HepG2 (cell line): ENCODE results near the gene NKX1-2. TPM values are rescaled to one million over a fixed set of nuclear protein-coding genes. Genes with fewer than 3 reads are reported as not detected.
A peak's percentile ranks its signal among the peaks of the same experiment; 100 is the strongest.

Experiments
- ASH2L ChIP-seq: fragments of 300-600, 200-600 bp; sonication (generic); IDR thresholded peaks from 2 replicates; pipeline ENCODE4 v1.7.0; 2017; ENCODE audit warnings: low read depth, mild to moderate bottlenecking, moderate library complexity, mixed read lengths, low read length; ENCODE audit not compliant: insufficient read length
- HES4 ChIP-seq: sonication (generic); formaldehyde crosslinking; IDR thresholded peaks from 2 replicates; pipeline ENCODE4 v1.9.0; 2021; ENCODE audit warnings: mild to moderate bottlenecking, missing genetic modification reagents, borderline replicate concordance
- HHEX ChIP-seq: IDR thresholded peaks from 2 replicates; pipeline ENCODE4 v1.6.1; 2016; ENCODE audit warnings: control low read depth
- KDM5A ChIP-seq: fragments of 200-600 bp; sonication (generic); IDR thresholded peaks from 2 replicates; pipeline ENCODE4 v1.7.0; 2018; ENCODE audit warnings: antibody characterized with exemption, mild to moderate bottlenecking, low read length, borderline replicate concordance
- MYPOP ChIP-seq: sonication (generic); formaldehyde crosslinking; IDR thresholded peaks from 2 replicates; pipeline ENCODE4 v1.8.1; 2023; ENCODE audit warnings: mild to moderate bottlenecking, moderate library complexity, missing genetic modification reagents
- NCOA2 ChIP-seq: sonication (generic); formaldehyde crosslinking; IDR thresholded peaks from 2 replicates; pipeline ENCODE4 v1.8.0; 2022; ENCODE audit warnings: inconsistent platforms
- NFIB ChIP-seq: sonication (generic); formaldehyde crosslinking; IDR thresholded peaks from 2 replicates; pipeline ENCODE4 v1.9.0; 2021; ENCODE audit warnings: missing genetic modification reagents, mild to moderate bottlenecking, borderline replicate concordance
- POLR2A ChIP-seq, 2 experiments: IDR thresholded peaks; 2 replicates each; pipeline ENCODE4 v1.6.1; 2011; ENCODE audit warnings: low read depth in 2 of 2, low read length in 2 of 2, mild to moderate bottlenecking in 1 of 2, moderate library complexity in 1 of 2; ENCODE audit not compliant: insufficient read depth in 1 of 2
- SMAD9 ChIP-seq: sonication (generic); formaldehyde crosslinking; IDR thresholded peaks from 2 replicates; pipeline ENCODE4 v1.5.1; 2020; ENCODE audit warnings: mild to moderate bottlenecking, missing genetic modification reagents
- SP1 ChIP-seq, 2 experiments: fragments of 450-650 bp in 1 of 2; sonication (generic) in 1 of 2; formaldehyde crosslinking in 1 of 2; IDR thresholded peaks; 2 replicates each; pipeline versions ENCODE4 v1.4.0 to v1.6.1; 2016 to 2020; ENCODE audit warnings: missing genetic modification reagents in 1 of 2
- TCF12 ChIP-seq, 2 experiments: fragments of 450-650 bp in 1 of 2; sonication (generic) in 1 of 2; formaldehyde crosslinking in 1 of 2; IDR thresholded peaks; 2 replicates each; pipeline versions ENCODE4 v1.6.1 to v1.8.0; 2017 to 2022; ENCODE audit warnings: antibody characterized with exemption in 1 of 2, mild to moderate bottlenecking in 1 of 2, missing genetic modification reagents in 1 of 2, moderate library complexity in 1 of 2
- ZBTB40 ChIP-seq, 2 experiments: fragments of 450-650 bp in 1 of 2; sonication (generic) in 1 of 2; formaldehyde crosslinking in 1 of 2; IDR thresholded peaks; 2 replicates each; pipeline versions ENCODE4 v1.6.1 to v1.8.0; 2016 to 2022; ENCODE audit warnings: antibody characterized with exemption in 1 of 2, mild to moderate bottlenecking in 1 of 2, missing genetic modification reagents in 1 of 2
- ZC3H13 ChIP-seq: sonication (generic); formaldehyde crosslinking; IDR thresholded peaks from 2 replicates; pipeline ENCODE4 v1.8.1; 2023; ENCODE audit warnings: mild to moderate bottlenecking, missing genetic modification reagents, moderate library complexity
- ZKSCAN8 ChIP-seq: IDR thresholded peaks from 2 replicates; pipeline ENCODE4 v1.6.1; 2016; ENCODE audit warnings: borderline replicate concordance, missing genetic modification reagents, missing compliant biosample characterization
- ZNF451 ChIP-seq: sonication (generic); formaldehyde crosslinking; IDR thresholded peaks from 2 replicates; pipeline ENCODE4 v1.5.0; 2020; ENCODE audit warnings: mild to moderate bottlenecking, missing genetic modification reagents
- ZNF724P ChIP-seq: sonication (generic); formaldehyde crosslinking; IDR thresholded peaks from 2 replicates; pipeline ENCODE4 v1.8.0; 2022; ENCODE audit warnings: missing genetic modification reagents, borderline replicate concordance
- ZNF749 ChIP-seq: sonication (generic); formaldehyde crosslinking; IDR thresholded peaks from 2 replicates; pipeline ENCODE4 v1.8.0; 2022; ENCODE audit warnings: mild to moderate bottlenecking, missing genetic modification reagents, moderate library complexity, borderline replicate concordance
- ZNF850 ChIP-seq: sonication (generic); formaldehyde crosslinking; conservative IDR thresholded peaks from 2 replicates; pipeline ENCODE4 v1.9.0; 2021; ENCODE audit warnings: mild to moderate bottlenecking, missing genetic modification reagents
- polyA plus RNA-seq, 8 experiments: library from polyadenylated mRNA; depleted of rRNA in 3 of 8; stranded (reverse) in 7 of 8; unstranded in 1 of 8; fragments of >200 nt; fragmentation: Illumina TruSeq in 4 of 8; extraction: Trizol in 4 of 8; gene quantifications; 2 replicates each; pipeline versions ENCODE4 v1.2.1 to v1.2.3, GENCODE V29; 2011 to 2016; ENCODE audit warnings: low read depth in 4 of 8, missing spikeins in 1 of 8, mixed read lengths in 1 of 8; ENCODE audit not compliant: insufficient read depth in 1 of 8
- total RNA-seq, 5 experiments: library from RNA; depleted of rRNA; stranded (reverse); fragments of >200 nt; fragmentation: Illumina TruSeq; extraction: Trizol; gene quantifications; 2 replicates each; pipeline ENCODE4 v1.2.3, GENCODE V29; 2016; ENCODE audit warnings: low read depth in 1 of 5

The NKX1-2 gene
- total and polyA plus RNA-seq, 2 of the 13 experiments (the other 11 are each of a cell fraction or from before 2014, with no cell fraction given): not detected

- TF ChIP-seq ZBTB40 (IDR thresholded peaks at IDR 0.05) (no peak), ZBTB40 (CRISPR knock-in tag; IDR thresholded peaks at IDR 0.05) (peak; percentile 89), ZC3H13 (CRISPR knock-in tag) (no peak), TCF12 (IDR thresholded peaks at IDR 0.05) (no peak), TCF12 (CRISPR knock-in tag; IDR thresholded peaks at IDR 0.05) (peak; percentile 95; the same call in 1 of the 2 replicates), HES4 (CRISPR knock-in tag) (no peak), ZNF749 (no peak), HHEX (CRISPR knock-in tag) (peak; percentile 76), NCOA2 (peak; percentile 94), ZNF451 (0 out of 2 replicates have a peak, but pooled peaks have one; percentile 54), ASH2L (peak; percentile 74), SP1 (IDR thresholded peaks at IDR 0.05) (no peak), SP1 (CRISPR knock-in tag; IDR thresholded peaks at IDR 0.05) (no peak), MYPOP (peak; percentile 70; the same call in 1 of the 2 replicates), ZKSCAN8 (CRISPR knock-in tag) (peak; percentile 83; the same call in 1 of the 2 replicates), ZNF724P (CRISPR knock-in tag) (no peak), ZNF850 (CRISPR knock-in tag) (no peak), POLR2A (IDR thresholded peaks at IDR 0.05; ENCODE audit: insufficient read depth in 1 of 2, low read depth in 2 of 2, low read length in 2 of 2) (no peak), SMAD9 (no peak), NFIB (no peak), KDM5A (no peak)
Observed at GRCh38 chr10:124470544-124471434, 21.0 kb upstream of the NKX1-2 start (continued).
